Adrenal gland (tissue), 5 donors: ENCODE results near the gene DIP2C.

ENCODE experiments used
- POLR2A ChIP-seq, 2 donors: fragments of 450-650 bp; IDR thresholded peaks; one replicate each; pipeline ENCODE4 v1.6.1; 2017; ENCODE audit warnings: antibody characterized with exemption in 2 of 2, mild to moderate bottlenecking in 2 of 2, moderate library complexity in 1 of 2
- TF ChIP-seq, protein P1 (sequence below), 6 experiments: fragments of 450-650 bp in 4 of 6; fragments of 200-600 bp in 2 of 6; sonication (generic) in 1 of 6; IDR thresholded peaks; 1 replicate in 5 of 6; 2 replicates in 1 of 6; pipeline versions ENCODE4 v1.5.1 to v1.8.0; 2016 to 2021; ENCODE audit warnings: antibody characterized with exemption in 6 of 6, mild to moderate bottlenecking in 2 of 6, moderate library complexity in 1 of 6
- donor health status: DM: no; HTN: no; CAD: no.

DNA sequence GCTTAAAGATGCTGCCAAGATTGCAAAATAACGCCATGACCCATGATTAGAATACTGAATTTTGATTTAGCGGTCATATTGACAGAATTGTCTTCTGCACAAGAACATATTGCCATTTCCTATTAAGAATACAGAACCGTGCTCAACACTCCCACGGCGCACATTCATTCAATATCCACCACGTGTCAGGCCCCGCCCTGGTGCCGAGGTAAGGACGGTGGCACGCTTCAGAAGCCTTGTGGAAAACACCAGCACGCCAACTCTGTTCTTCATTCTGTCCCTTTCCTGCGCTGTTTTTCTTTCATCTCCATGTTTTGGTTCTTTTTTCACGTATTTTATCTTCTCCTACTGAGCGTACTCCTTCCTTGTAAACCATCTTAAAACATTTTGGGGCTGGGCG, 364.9 kb downstream of the DIP2C start:
- TF ChIP-seq, protein P1, sequence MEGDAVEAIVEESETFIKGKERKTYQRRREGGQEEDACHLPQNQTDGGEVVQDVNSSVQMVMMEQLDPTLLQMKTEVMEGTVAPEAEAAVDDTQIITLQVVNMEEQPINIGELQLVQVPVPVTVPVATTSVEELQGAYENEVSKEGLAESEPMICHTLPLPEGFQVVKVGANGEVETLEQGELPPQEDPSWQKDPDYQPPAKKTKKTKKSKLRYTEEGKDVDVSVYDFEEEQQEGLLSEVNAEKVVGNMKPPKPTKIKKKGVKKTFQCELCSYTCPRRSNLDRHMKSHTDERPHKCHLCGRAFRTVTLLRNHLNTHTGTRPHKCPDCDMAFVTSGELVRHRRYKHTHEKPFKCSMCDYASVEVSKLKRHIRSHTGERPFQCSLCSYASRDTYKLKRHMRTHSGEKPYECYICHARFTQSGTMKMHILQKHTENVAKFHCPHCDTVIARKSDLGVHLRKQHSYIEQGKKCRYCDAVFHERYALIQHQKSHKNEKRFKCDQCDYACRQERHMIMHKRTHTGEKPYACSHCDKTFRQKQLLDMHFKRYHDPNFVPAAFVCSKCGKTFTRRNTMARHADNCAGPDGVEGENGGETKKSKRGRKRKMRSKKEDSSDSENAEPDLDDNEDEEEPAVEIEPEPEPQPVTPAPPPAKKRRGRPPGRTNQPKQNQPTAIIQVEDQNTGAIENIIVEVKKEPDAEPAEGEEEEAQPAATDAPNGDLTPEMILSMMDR (IDR thresholded peaks at IDR 0.05), result no peak
- no peak for TF ChIP-seq POLR2A (IDR thresholded peaks at IDR 0.05)
